MG63 (cell line): Measurements from ENCODE around the gene PPM1H. TPM values are rescaled to one million over a fixed set of nuclear protein-coding genes. Genes with fewer than 3 reads are reported as not detected.
"Not testable (repeated sequence)": the region's sequence is repeated elsewhere in the genome, so short reads cannot be mapped to it uniquely, and the experiment has no call there.

Experiments used
- DNase-seq: peaks from one replicate; pipeline ENCODE4 v3.0.0-alpha.2; 2020
- H3K27me3 ChIP-seq: fragments of 250-450 bp; sonication (Bioruptor Pico); 2 replicates; pipeline ENCODE4 v1.5.1; 2020; ENCODE audit warnings: mild to moderate bottlenecking, moderate library complexity
- H3K36me3 ChIP-seq: fragments of 250-450 bp; sonication (Bioruptor Pico); 2 replicates; pipeline ENCODE4 v1.5.1; 2020; ENCODE audit warnings: mild to moderate bottlenecking, moderate library complexity
- H3K4me3 ChIP-seq: fragments of 250-450 bp; sonication (Bioruptor Pico); 2 replicates; pipeline ENCODE4 v1.5.1; 2020; ENCODE audit warnings: mild to moderate bottlenecking, moderate library complexity
- H3K9me3 ChIP-seq: fragments of 250-450 bp; sonication (Bioruptor Pico); 2 replicates; pipeline ENCODE4 v1.5.1; 2020; ENCODE audit warnings: mild to moderate bottlenecking, moderate library complexity
- total RNA-seq: library from RNA; depleted of rRNA; stranded (reverse); fragments of >200 nt; shearing (Covaris generic); gene quantifications from 2 replicates; pipeline ENCODE4 v1.2.3, GENCODE V29; 2014; ENCODE audit warnings: low replicate concordance

PPM1H gene
- total RNA-seq, 1 experiment from 2014 or later, result 4.0 TPM

DNA sequence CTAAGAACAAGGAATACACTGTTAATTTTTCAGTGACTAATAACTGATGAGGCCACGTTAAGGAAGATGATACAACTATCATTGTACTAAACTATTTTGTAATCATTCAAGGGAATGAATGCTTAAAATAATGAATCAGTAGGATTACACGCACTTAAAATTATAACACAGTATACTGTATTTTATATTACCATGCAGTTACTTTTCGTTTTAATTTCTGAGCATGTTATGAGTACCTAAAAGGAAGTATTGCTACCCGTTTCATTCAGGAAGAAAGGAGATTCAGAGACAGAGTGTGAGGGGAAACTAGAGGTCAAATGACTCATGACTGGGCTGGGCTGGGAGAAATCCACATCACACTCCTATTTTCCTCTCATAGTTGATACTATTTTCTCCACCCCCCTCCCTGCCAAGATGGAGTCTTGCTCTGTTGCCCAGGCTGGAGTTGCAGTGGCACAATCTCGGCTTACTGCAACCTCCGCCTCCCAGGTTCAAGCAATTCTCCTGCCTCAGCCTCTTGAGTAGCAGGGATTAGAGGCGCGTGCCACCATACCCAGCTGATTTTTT is 202.0 kb downstream of the PPM1H start:
- Histone ChIP-seq H3K27me3 (no peaks in the 10 kb centered on the region), H3K9me3 (no peaks in the 10 kb centered on the region), H3K4me3 (no peak overlapping the region), H3K36me3 (no peaks in the 10 kb centered on the region)
- DNase-seq, result peak; percentile 73

- no peaks in the 10 kb centered on the region for H3K9me3 ChIP-seq
- no peaks in the 10 kb centered on the region for H3K36me3 ChIP-seq
- H3K27me3 ChIP-seq, result no peaks in the 10 kb centered on the region
- no peak overlapping the region for H3K4me3 ChIP-seq
- no peak for DNase-seq
Measured at GRCh38 chr12:62731055-62731820, 203.7 kb downstream of the PPM1H start.

DNA sequence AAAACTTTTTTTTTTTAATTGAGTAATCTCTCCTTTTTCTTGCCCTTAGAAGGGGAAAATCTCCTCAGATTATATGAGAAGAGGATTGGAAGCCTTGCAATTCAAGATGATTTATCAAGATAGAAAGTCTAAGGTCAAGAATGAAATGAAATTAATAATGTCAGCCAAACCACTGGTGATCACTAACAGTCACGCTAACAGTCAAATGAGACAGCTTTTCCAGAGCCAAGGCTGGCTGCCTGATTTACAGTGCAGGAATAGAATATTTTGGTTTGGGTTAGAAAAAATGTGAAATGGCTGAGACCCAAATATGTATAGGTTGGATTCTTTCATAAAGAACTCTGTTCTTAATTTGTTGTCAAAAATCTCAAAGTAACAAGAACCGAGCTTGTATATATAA is 204.3 kb downstream of the PPM1H start:
- Histone ChIP-seq H3K27me3 (no peaks in the 10 kb centered on the region), H3K9me3 (no peaks in the 10 kb centered on the region), H3K4me3 (no peak overlapping the region), H3K36me3 (no peaks in the 10 kb centered on the region)
- peak; percentile 80 for DNase-seq

GRCh38 chr12:62729579-62730544 is 205.1 kb downstream of the PPM1H start:
- not testable (repeated sequence) for H3K4me3 ChIP-seq, H3K27me3 ChIP-seq, H3K9me3 ChIP-seq, H3K36me3 ChIP-seq
- peak; percentile 38 for DNase-seq

GRCh38 chr12:62728741-62729140 is 206.2 kb downstream of the PPM1H start:
- Histone ChIP-seq H3K27me3 (no peaks in the 10 kb centered on the region), H3K4me3 (no peak overlapping the region), H3K36me3 (no peaks in the 10 kb centered on the region), H3K9me3 (no peaks in the 10 kb centered on the region)
- no peak for DNase-seq

- H3K9me3 ChIP-seq, result no peaks in the 10 kb centered on the region
- no peak for DNase-seq
- no peak overlapping the region for H3K4me3 ChIP-seq
- H3K36me3 ChIP-seq, result no peaks in the 10 kb centered on the region
- H3K27me3 ChIP-seq, result no peaks in the 10 kb centered on the region
Measured at GRCh38 chr12:62726471-62726980, 208.4 kb downstream of the PPM1H start.

DNA sequence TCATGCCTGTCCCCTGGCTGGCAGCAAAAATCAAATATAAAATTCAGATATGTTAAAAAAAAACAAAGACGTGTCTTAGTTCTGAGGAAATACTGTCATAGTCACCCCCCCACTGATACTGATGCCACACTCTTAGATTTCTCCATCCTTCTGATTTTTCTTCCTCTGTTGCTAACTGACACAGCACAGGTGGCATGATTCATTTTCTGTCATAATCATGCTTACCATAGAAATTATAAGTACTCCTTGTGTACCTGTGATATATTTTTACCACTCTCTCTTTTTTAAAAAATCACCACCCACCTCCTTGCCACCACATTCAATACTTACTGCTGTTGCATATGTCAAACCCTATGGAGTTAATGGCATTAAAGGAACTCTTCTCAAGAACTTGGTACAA is 209.2 kb downstream of the PPM1H start:
- no peak for DNase-seq
- Histone ChIP-seq H3K27me3 (no peaks in the 10 kb centered on the region), H3K9me3 (no peaks in the 10 kb centered on the region), H3K4me3 (no peak overlapping the region), H3K36me3 (no peaks in the 10 kb centered on the region)

DNA sequence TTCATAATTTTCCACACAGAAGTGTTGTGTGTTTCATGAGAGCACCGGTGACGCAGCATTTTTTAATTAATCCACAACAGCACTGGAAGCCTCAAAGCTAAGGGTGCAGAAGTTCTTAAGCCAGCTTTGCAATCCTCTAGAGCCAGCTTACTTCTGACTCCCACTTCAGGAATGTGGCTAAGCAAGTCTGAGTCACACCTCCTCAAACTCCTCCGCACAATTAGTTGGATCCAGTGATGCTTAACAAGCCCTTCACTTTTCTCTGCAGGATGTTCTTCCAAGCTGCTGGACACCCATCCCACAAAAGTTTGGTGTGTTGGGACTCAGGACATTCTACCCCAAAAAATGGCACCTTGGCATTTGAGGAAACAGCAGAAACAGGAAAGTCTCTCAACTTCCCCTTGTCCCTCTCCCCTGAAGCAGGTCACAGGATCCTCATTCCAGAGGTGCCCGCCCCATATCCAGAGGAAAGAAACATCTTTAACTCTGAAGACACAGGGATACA is 210.0 kb downstream of the PPM1H start:
- no peaks in the 10 kb centered on the region for H3K9me3 ChIP-seq
- H3K27me3 ChIP-seq, result no peaks in the 10 kb centered on the region
- no peaks in the 10 kb centered on the region for H3K36me3 ChIP-seq
- no peak overlapping the region for H3K4me3 ChIP-seq
- peak; percentile 88 for DNase-seq

DNA sequence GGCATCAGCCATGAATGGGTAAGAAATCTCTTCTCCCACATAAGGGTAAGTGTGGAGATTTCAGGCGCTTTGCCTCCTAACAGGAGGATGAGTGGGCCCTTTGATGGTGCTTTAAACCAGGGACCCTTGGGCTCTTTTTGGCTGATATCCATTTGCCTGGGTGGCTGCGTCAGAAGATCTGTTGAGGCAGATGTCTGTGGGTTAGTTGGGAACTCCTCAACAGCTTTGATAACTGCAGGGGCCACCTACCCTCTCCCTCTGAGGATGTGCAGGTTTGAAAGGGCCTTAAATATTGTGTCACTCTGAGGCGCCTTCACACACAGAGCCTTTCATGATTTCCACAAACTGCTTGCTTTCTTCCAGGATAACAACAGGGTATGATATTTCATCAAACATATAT is 210.7 kb downstream of the PPM1H start:
- Histone ChIP-seq H3K4me3 (no peak overlapping the region), H3K27me3 (no peaks in the 10 kb centered on the region), H3K9me3 (no peaks in the 10 kb centered on the region), H3K36me3 (no peaks in the 10 kb centered on the region)
- no peak for DNase-seq

GRCh38 chr12:62722971-62723680 is 211.8 kb downstream of the PPM1H start:
- Histone ChIP-seq H3K4me3 (no peak overlapping the region), H3K36me3 (no peaks in the 10 kb centered on the region), H3K9me3 (no peaks in the 10 kb centered on the region; the same call in 1 of the 2 replicates), H3K27me3 (no peaks in the 10 kb centered on the region)
- peak; percentile 78 for DNase-seq

GRCh38 chr12:62720661-62721330 is 214.2 kb downstream of the PPM1H start:
- no peaks in the 10 kb centered on the region for H3K36me3 ChIP-seq
- no peak overlapping the region for H3K4me3 ChIP-seq
- DNase-seq, result peak; percentile 47
- no peaks in the 10 kb centered on the region; the same call in 1 of the 2 replicates for H3K9me3 ChIP-seq
- no peaks in the 10 kb centered on the region for H3K27me3 ChIP-seq

GRCh38 chr12:62720025-62720424 is 214.9 kb downstream of the PPM1H start:
- DNase-seq, result no peak
- no peaks in the 10 kb centered on the region for H3K36me3 ChIP-seq
- no peaks in the 10 kb centered on the region for H3K27me3 ChIP-seq
- no peaks in the 10 kb centered on the region; the same call in 1 of the 2 replicates for H3K9me3 ChIP-seq
- H3K4me3 ChIP-seq, result no peak overlapping the region

- H3K4me3 ChIP-seq, result no peak overlapping the region
- 0 out of 2 replicates have a peak, but pooled peaks cover 3% of the 10 kb centered on the region for H3K36me3 ChIP-seq
- H3K9me3 ChIP-seq, result no peaks in the 10 kb centered on the region; the same call in 1 of the 2 replicates
- DNase-seq, result no peak
- H3K27me3 ChIP-seq, result no peaks in the 10 kb centered on the region
Measured at GRCh38 chr12:62718762-62719426, 216.1 kb downstream of the PPM1H start.

DNA sequence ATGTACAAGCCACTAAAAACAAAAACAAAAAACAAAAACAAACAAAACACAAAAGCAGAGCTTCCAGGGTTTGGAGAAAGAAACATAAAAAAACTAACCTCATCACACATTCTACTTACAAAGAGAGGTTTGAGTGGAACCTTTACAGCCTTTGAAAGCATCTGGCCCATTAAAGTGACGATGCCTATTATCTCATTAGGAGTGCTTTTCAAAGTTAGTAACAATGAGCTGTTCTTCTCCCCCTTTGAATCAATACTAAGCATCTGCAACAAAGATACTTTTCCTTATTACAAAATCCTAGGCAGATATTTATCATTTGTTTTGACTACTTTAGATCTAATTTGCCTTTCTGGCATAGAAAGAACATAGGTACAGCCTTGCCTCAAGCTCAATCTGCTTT is 217.3 kb downstream of the PPM1H start:
- Histone ChIP-seq H3K4me3 (no peak overlapping the region), H3K9me3 (no peaks in the 10 kb centered on the region; the same call in 1 of the 2 replicates), H3K27me3 (no peaks in the 10 kb centered on the region), H3K36me3 (0 out of 2 replicates have a peak, but pooled peaks cover 3% of the 10 kb centered on the region)
- DNase-seq, result no peak

DNA sequence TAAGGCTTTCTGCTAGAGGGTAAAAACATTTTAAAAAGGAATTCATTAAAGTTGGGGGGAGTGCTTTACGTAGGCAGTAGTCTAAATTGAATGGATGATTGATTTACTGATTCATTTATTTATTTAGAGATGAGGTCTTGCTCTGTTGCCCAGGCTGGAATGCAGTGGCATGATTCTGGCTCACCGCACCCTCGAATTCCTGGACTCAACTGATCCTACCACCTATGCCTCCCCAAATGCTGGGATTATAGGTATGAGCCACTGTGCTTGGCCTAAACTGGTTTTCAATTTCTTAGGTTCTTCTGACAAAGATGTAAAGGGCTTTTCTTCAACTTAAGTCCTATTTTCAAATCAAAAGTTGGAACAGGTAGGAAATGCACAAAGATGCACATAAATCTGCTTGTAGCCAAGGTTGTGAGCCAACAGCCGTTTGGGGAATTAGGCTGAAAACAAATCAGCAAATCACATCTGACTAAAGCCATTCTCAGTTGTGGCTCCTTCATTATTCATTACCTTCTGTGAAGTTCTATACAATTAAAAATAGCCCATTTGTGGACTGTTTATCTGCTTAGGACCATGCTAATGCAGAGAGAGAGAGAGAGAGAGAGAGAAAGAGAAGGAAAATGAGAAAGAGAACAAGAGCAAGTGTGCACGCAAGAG is 218.0 kb downstream of the PPM1H start:
- DNase-seq, result peak; percentile 81
- Histone ChIP-seq H3K36me3 (0 out of 2 replicates have a peak, but pooled peaks cover 3% of the 10 kb centered on the region), H3K4me3 (no peak overlapping the region), H3K27me3 (no peaks in the 10 kb centered on the region), H3K9me3 (no peaks in the 10 kb centered on the region; the same call in 1 of the 2 replicates)
